Activated T-helper 9 cell treated with anti-CD3 and anti-CD28 coated beads, Interleukin-2, amount 50 U/mL, for 16 hours (primary cell): ENCODE data around the gene IRX1.

Experiments
- DNase-seq: peaks from one replicate; pipeline ENCODE4 v3.0.0-alpha.2; 2020; ENCODE audit warnings: low read depth

The IRX1 gene

DNA sequence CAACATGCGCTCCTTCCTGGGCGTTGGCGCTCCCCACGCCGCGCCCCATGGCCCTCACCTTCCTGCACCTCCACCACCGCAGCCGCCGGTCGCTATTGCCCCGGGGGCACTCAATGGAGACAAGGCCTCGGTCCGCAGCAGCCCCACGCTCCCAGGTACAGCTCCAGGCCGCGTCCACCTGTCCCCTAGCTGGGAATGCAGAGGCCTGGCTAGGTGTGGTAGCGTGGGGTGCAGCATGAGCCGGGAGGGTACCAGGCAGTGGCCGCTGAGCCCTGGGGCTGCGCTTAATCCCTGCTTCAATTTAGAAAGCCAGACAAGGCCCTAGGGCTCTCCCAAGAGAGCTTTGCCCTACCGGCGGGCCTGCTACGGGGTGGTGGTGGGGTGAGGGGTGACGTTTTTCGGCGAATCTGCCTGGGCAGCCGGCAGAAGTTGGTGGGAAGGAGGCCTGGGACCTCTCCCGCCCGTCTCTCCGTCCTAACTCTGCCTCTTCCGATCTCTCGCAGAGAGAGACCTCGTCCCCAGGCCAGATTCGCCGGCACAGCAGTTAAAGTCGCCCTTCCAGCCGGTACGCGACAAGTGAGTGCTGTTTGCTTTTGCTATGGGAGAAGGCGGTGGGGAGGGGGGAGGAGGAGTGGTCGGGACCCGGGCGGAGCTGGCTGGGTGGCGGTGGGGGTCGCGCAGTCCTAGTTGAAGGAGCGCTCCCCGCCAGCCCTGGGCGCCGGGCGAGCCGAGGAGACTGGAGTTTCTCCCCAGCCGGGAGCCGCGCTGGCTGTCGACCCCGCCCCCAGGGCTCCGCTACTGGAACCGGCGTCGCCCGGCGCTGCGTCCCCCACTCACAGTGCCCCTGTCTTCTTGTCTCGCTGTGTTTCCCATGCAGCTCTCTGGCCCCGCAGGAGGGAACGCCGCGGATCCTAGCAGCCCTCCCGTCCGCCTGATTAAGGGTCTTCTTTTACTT lies 4.8 kb downstream of the IRX1 start:
- DNase-seq = no peak

- DNase-seq = no peak
These were observed 5.6 kb downstream of the IRX1 start for GRCh38 chr5:3601061-3601710.

DNA sequence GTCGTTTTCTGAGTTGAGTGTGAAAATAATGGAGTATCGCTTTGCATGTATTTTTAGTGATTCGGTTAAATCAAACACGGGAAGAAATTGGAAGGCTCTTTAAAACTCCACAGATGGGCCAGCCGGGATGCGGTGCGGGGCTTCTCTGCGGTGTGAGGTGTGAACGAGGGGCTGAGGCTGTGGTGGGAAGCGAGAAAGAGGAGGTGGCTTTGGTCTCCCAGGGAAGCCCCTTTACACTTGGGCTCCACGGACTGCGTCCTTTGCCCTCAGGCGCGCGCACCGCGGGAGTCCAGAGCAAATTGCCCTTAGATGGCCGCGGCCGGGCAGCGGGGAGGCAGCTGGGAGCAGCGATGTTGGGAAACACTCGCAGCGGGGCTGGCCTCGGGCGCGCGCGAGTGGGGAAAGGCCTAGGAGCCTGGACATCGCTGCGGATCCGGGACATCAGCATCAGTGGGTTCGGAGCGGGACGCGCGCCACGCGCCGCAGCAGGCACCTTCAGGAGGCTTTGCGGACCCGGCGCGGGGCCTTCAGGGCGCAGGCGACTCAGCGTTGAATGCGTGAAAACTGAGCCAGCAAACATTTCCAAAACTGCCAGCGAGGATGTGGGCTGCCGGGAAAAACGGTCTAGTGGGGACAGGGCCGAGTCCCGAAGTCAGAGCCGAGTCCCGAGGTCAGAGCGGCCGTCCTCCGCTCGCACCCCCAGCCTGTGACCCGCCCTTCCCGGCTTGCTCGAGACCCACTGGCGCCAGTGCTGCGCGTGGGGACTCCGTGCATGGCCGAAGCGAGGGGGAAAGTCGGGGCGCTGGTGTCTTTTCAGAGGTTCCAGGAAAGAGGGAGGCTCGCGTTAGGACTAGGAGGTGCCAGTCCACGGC lies 6.5 kb downstream of the IRX1 start:
- DNase-seq = no peak

DNA sequence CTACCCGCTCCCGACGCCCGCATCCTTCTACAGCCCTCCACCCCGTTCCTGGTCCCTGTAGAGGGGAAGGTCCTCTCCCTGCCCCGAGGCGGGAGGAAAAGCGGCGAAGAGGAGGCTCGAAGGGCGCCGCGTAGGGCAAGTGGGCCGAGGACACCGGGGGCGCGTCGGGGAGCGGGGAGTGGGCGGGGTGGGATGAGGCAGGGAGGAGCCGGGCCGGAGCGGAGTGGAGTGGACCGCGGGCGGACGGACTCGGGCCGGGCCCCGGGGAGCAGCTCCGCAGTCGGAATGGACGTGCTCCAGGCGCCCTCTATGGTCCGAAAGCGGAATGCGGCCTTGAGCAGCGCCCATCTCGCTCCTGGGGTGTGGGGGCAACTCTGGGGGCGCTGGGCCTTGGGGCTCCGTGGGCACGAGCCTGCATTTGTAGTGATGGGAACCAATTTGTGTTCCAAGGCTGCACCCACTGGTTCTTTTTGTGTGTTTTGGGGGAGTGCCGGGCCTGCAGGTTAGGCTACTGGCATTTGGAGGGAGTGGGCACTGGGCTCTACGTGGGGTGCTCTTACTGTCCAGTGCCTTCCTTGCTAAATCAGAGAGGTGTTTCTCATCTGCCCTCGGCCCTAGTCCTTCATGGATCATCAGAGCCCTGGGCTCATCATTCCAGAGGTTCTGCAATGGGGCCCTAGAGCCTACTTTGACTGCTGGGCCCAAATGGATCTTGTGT lies 7.3 kb downstream of the IRX1 start:
- DNase-seq = no peak

- no peak for DNase-seq
These were observed 8.9 kb downstream of the IRX1 start for GRCh38 chr5:3604501-3604900.

DNA sequence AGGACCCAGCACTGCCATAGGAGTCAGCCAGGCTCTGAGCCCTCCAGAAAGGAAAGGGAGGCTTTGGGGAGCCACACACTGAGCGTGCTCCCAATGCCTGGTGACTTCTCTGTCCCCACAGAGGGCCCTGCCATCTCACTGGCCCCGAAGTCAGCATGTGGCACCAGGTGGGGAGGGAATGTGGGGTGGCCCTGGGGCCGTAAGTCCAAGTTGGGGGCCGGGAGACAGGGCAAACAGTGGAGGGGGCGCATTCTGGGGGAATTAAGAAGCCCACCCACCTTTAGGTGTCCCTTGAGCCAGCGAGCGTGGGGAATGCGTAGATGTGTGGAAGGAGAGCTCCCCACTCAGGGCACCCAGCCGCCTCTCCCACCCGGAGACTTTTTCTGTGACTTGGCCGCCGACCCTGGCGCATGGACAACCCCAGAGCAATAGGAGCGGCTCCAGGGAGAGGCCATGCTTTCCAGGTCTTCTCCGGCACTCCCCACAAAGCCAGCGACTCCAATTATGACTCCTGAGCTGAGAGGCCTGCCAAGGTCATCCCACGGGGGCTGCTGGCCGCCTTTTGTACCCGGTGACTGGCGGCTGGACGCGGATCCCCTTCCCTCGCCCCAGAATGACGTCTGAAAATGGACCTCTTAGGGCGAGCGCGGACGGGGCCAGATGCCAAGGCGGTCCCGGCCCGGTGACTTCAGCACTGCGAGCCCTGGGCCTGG lies 9.8 kb downstream of the IRX1 start:
- no peak for DNase-seq

- DNase-seq = no peak
These were observed 10.6 kb downstream of the IRX1 start for GRCh38 chr5:3606121-3606831.

DNA sequence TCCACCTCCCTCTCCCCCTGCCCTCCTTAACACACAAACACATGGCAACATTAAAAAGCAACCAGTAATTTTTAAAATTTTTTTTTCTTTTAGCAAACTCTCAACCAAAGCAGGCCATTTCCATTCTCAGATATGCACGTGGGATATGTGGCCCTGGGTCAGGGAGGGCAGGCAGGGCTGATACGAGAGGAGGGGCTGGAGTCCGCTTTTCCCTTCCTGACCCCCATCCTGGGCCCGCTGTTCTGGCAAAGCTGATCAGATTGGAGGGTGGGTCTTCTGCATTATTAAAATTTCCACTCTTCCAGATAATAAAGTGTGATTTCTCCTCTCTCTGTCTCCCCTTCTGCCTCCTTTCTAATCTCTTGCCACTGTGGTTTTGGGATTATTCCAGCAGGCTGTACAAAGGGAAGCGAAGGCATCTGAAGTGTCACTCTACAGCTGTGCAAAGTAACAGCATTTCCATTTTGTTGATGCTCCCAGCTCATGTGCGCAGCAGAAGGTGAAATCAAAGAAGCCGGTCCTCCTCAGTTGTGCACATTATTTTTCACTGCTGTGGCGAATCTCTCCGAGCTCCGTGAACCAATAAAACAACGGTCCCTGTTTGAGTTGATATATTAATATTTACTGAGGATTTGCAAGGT lies 12.0 kb downstream of the IRX1 start:
- no peak for DNase-seq

DNA sequence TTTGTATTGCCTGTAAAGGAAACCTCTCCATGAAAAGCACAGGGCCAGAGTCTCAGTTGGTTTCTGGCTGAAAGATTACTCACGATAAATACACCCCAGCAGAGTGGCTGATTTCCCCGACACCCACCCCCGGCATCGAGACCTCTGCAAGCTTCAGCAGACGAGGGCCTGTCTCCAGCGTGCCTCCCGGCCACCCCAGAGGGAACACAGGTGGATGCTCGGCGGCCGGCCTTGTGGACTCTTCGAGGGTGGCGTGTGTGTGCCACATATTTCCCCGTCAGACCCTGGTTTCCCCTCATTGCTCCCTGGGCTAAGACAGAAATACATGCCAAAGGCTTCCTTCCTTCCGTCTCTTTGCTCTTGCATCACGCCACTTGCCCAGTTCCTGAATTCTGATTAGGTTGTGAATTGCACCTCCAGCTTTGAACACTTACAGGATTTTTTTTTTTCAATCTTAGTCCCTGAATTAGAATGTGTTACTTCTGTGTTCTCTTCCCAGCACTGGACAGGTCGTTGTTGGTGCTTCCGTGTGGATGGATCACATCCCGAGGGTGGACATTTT lies 13.6 kb downstream of the IRX1 start:
- DNase-seq = no peak

GRCh38 chr5:3612591-3613042 lies 17.0 kb downstream of the IRX1 start:
- no peak for DNase-seq

DNA sequence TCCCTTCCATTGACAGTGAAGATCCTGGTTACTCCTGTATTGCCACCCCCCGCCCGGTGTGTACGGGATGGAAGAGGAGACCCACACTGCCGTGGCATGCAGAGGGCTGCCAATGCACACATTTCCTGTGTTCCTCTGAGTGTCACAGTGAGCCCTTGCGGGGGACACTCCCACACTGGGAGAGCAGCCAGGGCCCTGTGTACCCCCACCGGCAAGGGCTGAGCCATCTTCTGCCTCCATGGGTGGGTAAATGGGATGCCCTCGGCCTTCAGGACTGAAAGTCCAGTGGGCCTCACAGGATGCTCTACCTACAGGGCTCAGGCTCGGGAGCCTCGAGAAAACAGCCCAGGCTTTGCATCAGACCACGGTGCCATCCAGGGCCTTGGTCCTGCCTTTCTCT lies 18.1 kb downstream of the IRX1 start:
- DNase-seq = no peak

GRCh38 chr5:3615217-3615616 lies 19.6 kb downstream of the IRX1 start:
- DNase-seq = no peak

- no peak for DNase-seq
These were observed 20.2 kb downstream of the IRX1 start for GRCh38 chr5:3615829-3616228.

- no peak for DNase-seq
These were observed 23.9 kb downstream of the IRX1 start for GRCh38 chr5:3619579-3619978.

DNA sequence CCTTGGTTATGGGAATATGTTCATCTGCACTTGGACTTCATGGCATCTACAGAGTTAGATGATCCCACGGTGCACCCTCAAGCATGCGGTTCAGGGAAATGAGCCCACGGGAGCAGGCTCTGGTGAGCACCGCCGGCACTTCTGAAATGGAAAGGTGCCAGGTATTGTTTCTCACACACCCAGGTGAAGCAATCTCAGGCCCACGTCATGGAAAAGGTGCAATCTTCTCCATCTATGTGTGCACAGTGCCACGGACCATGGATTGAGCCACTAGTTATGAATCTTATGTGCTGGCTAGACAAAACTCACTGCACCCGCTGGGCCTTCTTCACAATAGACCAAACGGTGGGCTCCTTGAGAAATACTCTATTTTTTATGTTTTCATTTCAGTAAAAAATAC lies 27.3 kb downstream of the IRX1 start:
- DNase-seq = no peak

DNA sequence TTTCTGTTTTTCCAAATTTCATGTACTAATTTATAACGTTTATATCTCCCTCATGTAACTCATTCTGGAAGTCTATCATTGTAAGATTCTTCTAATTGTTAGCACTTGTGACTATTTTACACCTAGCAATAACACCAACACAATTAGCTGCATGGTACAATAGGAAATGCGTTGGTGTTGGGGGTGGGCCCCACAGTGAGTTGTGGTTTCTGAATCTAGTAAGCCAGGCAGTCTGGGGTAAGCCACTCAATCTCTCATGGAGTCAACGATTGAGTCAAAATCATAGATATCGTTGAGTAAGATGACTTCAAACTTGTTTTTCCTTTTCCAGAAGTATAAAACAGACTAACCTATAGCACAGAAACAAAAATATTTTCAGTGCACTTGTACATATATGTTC lies 30.0 kb downstream of the IRX1 start:
- DNase-seq = no peak

DNA sequence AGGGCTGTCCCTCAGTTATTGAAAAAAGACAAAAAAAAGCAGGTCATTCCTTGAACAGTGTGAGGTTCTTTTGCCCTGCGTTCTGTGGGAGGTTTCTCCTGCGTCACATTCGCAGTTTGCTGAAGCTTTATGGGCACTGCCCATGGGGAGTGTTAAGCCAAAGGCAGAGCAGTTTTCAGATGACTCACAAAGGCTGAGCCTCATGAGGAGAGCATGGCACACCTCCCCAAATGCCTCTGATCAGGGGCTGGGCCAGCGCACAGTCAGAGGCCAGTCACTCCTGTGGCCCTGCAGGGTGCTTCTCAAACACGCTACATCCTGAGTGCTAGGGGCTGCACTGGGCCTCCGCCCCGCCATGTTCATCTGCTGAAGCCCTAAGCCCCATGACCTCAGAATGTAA lies 38.4 kb downstream of the IRX1 start:
- DNase-seq = no peak

- no peak for DNase-seq
These were observed 43.5 kb downstream of the IRX1 start for GRCh38 chr5:3639175-3639574.

DNA sequence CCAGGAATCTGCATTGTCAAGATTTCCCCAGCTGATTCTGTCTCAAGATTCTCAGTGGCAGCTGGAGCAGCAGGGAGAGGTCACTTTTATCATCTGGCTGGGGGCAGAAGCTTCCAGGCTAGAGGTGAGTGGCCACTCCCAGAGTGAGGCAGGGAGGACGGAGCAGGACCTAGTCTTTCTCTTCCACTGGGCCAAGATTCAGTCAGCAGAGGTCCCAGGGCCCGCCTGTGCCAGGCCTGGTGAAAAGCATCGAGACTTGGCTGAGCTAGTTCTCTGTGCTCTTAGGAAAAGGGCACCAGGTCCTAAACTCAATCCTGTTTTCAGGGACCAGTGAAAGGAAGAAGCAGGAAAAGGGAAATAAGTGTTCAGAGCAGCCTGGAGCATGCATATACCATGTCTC lies 46.6 kb downstream of the IRX1 start:
- no peak for DNase-seq

- DNase-seq = no peak
These were observed 54.7 kb downstream of the IRX1 start for GRCh38 chr5:3650320-3650719.
